Loucy (cell line): Measurements from ENCODE around the gene KRTAP4-7.

Experiments
- H2AFZ ChIP-seq: fragments of 200-600 bp; sonication (generic); 2 replicates; pipeline ENCODE4 v1.6.0; 2016; ENCODE audit warnings: antibody characterized with exemption, mild to moderate bottlenecking, low read length, moderate library complexity
- H3F3A ChIP-seq: fragments of 200-600 bp; 2 replicates; pipeline ENCODE4 v1.6.0; 2016; ENCODE audit warnings: antibody characterized with exemption, low read depth, mild to moderate bottlenecking
- H3K27me3 ChIP-seq: fragments of 200-600 bp; sonication (generic); 2 replicates; pipeline ENCODE4 v1.6.1; 2014; ENCODE audit warnings: low read length, mild to moderate bottlenecking; ENCODE audit not compliant: insufficient read depth, poor library complexity, severe bottlenecking
- H3K36me3 ChIP-seq: fragments of 200-600 bp; sonication (generic); 2 replicates; pipeline ENCODE4 v1.6.1; 2016; ENCODE audit warnings: low read length; ENCODE audit not compliant: insufficient read depth
- H3K4me1 ChIP-seq: fragments of 200-600 bp; sonication (generic); 2 replicates; pipeline ENCODE4 v1.5.1; 2014; ENCODE audit warnings: low read length, mild to moderate bottlenecking; ENCODE audit not compliant: insufficient read depth, poor library complexity, severe bottlenecking
- H3K4me2 ChIP-seq: fragments of 200-600 bp; sonication (generic); 2 replicates; pipeline ENCODE4 v1.6.0; 2014; ENCODE audit warnings: antibody characterized with exemption, low read length, low read depth, mild to moderate bottlenecking; ENCODE audit not compliant: poor library complexity, severe bottlenecking
- H3K4me3 ChIP-seq: fragments of 200-600 bp; sonication (generic); 2 replicates; pipeline ENCODE4 v1.5.1; 2014; ENCODE audit warnings: low read length, mild to moderate bottlenecking, mixed read lengths; ENCODE audit not compliant: poor library complexity, severe bottlenecking
- H3K79me2 ChIP-seq: fragments of 200-600 bp; sonication (generic); 2 replicates; pipeline ENCODE4 v1.6.1; 2014; ENCODE audit warnings: low read length; ENCODE audit not compliant: insufficient read depth
- H3K9ac ChIP-seq: fragments of 200-600 bp; sonication (generic); 2 replicates; pipeline ENCODE4 v1.6.0; 2014; ENCODE audit warnings: mild to moderate bottlenecking, low read depth, low read length, moderate library complexity; ENCODE audit not compliant: poor library complexity, severe bottlenecking
- H3K9me2 ChIP-seq: fragments of 200-600 bp; sonication (generic); replicated peaks from 2 replicates; pipeline ENCODE4 v1.6.1; 2016; ENCODE audit warnings: low read depth, low read length, mixed read lengths
- H3K9me3 ChIP-seq: fragments of 200-600 bp; sonication (generic); 2 replicates; pipeline ENCODE4 v1.6.1; 2014; ENCODE audit warnings: mild to moderate bottlenecking, antibody characterized with exemption, low read length, low read depth; ENCODE audit not compliant: insufficient read depth
- H4K20me1 ChIP-seq: fragments of 200-600 bp; sonication (generic); 2 replicates; pipeline ENCODE4 v1.6.0; 2014; ENCODE audit warnings: antibody characterized with exemption, low read length, mild to moderate bottlenecking; ENCODE audit not compliant: insufficient read depth, poor library complexity, severe bottlenecking
- EZH2phosphoT487 ChIP-seq: fragments of 200-600 bp; IDR thresholded peaks from 2 replicates; pipeline ENCODE4 v1.6.1; 2018; ENCODE audit warnings: antibody characterized with exemption, mild to moderate bottlenecking, moderate library complexity, borderline replicate concordance
- TF ChIP-seq, protein P1 (sequence below): fragments of 200-600 bp; sonication (generic); conservative IDR thresholded peaks from 2 replicates; pipeline ENCODE4 v1.5.1; 2014; ENCODE audit warnings: mild to moderate bottlenecking, antibody characterized with exemption, low read length

KRTAP4-7 gene

DNA sequence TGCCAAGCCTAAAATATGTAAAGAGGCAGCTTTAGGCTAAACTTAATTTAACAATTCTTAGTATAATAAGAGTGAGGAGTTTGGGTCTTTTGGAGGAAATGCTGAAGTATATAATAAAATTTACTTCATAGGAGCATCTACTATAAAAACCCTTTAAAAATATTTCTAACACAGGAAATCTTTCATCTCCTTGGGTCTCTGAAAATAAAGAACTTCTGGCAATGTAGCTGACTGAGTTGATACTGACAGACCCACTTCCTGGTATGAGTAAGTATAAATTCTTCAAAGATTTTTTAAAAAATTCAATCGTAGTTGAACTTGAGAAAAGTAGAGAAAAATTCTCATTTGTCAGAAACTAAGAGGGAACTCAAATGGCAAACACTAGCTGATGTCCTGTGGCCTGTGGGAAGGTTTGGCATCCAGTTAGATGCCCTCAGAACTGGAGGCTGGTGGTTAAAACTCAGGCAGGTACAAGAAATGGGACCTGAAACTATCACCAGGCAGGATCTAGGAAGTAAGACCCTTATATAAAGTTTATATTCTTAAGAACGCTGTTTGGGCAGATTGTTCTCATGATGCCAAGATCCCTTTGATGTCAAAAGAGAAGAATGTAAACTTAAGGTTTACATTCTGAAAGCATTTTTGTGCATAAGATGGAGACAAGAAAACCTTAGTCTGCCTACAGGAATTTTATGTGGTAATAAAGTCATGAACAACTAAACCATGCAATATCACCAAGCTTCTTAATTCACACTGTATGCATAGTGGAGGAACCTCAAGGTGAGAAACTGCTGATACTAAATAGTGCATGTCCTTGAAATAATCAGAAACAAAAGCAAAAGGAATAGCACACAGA, 50.2 kb downstream of the KRTAP4-7 start:
- no peaks in the 10 kb centered on the region for H3K79me2 ChIP-seq
- H2AFZ ChIP-seq: peak overlapping the region; percentile 80
- H3K27me3 ChIP-seq: no peaks in the 10 kb centered on the region
- no peaks in the 10 kb centered on the region for H4K20me1 ChIP-seq
- no peaks in the 10 kb centered on the region for H3K9me3 ChIP-seq
- H3K9ac ChIP-seq: no peak overlapping the region
- H3F3A ChIP-seq: no peaks in the 10 kb centered on the region
- H3K9me2 ChIP-seq: no peaks in the 10 kb centered on the region
- no peaks in the 10 kb centered on the region for H3K36me3 ChIP-seq
- no peak overlapping the region for H3K4me3 ChIP-seq
- H3K4me2 ChIP-seq: peak overlapping the region; percentile 11
- H3K4me1 ChIP-seq: peaks cover 18% of the 10 kb centered on the region
- TF ChIP-seq, protein P1, sequence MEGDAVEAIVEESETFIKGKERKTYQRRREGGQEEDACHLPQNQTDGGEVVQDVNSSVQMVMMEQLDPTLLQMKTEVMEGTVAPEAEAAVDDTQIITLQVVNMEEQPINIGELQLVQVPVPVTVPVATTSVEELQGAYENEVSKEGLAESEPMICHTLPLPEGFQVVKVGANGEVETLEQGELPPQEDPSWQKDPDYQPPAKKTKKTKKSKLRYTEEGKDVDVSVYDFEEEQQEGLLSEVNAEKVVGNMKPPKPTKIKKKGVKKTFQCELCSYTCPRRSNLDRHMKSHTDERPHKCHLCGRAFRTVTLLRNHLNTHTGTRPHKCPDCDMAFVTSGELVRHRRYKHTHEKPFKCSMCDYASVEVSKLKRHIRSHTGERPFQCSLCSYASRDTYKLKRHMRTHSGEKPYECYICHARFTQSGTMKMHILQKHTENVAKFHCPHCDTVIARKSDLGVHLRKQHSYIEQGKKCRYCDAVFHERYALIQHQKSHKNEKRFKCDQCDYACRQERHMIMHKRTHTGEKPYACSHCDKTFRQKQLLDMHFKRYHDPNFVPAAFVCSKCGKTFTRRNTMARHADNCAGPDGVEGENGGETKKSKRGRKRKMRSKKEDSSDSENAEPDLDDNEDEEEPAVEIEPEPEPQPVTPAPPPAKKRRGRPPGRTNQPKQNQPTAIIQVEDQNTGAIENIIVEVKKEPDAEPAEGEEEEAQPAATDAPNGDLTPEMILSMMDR: no peak
- TF ChIP-seq EZH2phosphoT487: no peak
